GM12874 (cell line): ENCODE measurements around the gene BNIP2.

ENCODE experiments used
- TF ChIP-seq, protein P1 (sequence below): IDR thresholded peaks from 2 replicates; pipeline ENCODE4 v1.5.1; 2011; ENCODE audit warnings: low read depth, mild to moderate bottlenecking, control low read depth, low read length, moderate library complexity; ENCODE audit not compliant: insufficient read depth

Gene BNIP2

DNA sequence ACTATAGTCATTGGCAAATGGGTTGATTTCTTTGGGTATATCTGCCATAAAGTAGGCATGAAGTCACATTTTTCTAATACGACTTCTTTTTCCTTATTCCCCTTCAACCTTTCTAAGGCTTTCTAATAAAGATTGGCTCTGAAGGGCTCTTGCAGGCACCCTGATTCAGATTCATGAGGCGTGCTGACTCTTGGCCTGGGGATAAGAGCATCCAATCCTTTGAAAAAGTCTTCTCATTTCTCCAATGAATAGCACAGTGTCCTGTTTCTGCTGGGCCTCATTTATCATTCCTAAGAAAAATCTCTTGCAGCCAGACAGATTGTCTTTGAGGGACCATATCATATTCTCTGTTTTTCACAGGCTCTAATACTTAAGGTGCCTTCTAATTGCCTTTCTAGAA, 32.3 kb upstream of the BNIP2 start:
- TF ChIP-seq, protein P1, sequence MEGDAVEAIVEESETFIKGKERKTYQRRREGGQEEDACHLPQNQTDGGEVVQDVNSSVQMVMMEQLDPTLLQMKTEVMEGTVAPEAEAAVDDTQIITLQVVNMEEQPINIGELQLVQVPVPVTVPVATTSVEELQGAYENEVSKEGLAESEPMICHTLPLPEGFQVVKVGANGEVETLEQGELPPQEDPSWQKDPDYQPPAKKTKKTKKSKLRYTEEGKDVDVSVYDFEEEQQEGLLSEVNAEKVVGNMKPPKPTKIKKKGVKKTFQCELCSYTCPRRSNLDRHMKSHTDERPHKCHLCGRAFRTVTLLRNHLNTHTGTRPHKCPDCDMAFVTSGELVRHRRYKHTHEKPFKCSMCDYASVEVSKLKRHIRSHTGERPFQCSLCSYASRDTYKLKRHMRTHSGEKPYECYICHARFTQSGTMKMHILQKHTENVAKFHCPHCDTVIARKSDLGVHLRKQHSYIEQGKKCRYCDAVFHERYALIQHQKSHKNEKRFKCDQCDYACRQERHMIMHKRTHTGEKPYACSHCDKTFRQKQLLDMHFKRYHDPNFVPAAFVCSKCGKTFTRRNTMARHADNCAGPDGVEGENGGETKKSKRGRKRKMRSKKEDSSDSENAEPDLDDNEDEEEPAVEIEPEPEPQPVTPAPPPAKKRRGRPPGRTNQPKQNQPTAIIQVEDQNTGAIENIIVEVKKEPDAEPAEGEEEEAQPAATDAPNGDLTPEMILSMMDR = no peak

DNA sequence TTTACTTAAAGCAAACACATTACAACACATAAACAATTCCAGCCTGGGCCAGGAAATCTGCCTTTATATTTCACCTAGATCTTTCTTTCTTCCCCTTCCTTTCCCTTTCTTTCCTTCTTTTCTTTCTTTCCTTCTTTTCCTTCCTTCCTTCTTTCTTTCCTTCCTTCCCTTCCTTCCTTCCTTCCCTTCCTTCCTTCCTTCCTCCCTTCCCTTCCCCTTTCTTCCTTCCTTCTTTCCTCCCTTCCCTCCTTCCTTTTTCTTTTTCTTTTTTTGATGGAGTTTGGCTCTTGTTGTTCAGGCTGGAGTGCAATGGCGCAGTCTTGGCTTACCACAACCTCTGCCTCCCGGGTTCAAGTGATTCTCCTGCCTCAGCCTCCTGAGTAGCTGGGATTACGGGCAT, 24.1 kb upstream of the BNIP2 start:
- TF ChIP-seq, protein P1 = no peak

DNA sequence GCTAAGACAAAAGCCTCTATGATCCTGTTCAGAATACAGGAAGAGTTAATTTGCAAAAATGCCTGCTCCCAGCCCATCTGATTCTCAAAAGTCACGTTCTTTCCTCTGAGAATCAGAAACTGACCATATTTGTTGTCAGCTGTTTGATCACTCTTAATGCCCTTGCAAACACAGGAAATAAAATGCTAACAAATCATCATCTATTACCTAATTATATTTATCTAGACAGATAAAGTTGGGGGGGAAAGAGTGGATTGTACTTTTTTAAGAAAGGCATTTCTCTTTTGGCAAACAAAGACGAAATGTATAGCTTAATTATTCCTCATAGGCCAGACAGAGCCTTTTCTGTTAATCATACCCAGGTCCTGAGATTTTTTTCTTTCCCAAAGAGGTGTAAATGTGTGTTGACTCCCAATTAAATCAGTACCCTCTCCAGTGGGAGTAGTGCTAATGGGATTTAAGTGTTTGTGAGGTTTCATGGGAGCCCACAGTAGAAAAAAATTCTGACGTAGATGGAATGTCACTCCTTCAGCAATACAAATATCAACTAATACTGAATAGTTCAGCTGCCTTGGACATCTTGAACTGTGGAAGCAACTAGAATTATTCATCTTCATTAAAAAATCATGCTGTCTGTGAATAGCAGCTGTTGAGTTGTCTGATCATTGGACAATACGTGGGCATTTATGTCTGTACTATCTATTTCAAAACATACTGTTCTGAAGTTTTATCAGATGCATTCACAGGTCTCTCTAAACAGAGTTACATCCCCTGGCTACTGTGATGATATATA, 22.5 kb upstream of the BNIP2 start:
- TF ChIP-seq, protein P1 = no peak

DNA sequence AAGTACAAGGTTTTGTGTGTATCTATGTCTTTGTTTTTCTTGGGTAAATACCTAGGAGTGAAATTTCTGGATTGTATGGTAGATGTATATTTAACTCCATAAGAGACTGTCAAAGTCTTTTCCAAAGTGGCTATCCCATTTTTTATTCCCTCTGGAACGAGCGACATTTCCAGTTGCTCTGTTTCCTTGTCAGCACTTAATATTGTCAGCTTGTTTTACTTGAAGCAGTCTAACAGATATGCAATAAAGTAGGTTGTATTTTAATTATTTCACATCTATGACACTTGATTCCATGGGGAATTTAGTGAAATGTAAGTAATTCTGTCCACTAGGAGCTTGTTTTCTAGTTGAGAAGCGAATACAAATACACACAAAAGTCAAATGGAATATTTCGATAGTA, 18.5 kb upstream of the BNIP2 start:
- TF ChIP-seq, protein P1 = no peak

DNA sequence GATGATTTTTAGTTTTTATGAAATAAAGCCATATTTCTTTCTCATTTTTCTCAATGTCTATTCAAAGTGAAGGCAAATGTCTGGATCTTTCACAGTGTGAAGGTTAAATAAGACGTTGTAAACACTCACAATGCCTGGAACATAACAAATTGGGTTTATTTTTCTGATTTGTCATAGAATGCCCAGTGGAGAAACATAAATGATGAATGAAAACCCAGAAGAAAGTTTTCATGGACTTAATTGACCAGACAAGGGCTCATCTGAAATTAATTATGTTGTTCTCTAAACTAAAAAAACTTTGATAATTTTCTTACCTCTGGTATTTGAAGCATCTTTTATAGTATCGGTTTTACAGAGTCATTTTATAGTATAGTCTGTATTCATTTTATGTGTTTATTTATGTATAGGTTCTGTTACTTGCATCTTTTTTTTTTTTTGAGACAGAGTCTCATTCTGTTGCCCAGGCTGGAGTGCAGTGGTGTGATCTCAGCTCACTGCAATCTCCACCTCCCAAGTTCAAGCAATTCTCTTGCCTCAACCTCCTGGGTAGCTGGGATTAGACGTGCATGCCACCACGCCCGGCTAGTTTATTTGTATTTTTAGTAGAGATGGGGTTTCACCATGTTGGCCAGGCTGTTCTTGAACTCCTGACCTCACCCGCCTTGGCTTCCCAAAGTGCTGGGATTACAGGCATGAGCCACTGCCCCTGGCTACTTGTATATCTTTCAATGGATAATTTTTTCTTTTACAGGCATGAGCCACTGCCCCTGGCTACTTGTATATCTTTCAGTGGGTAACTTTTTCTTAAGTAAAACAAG, 15.1 kb upstream of the BNIP2 start:
- TF ChIP-seq, protein P1 = no peak

DNA sequence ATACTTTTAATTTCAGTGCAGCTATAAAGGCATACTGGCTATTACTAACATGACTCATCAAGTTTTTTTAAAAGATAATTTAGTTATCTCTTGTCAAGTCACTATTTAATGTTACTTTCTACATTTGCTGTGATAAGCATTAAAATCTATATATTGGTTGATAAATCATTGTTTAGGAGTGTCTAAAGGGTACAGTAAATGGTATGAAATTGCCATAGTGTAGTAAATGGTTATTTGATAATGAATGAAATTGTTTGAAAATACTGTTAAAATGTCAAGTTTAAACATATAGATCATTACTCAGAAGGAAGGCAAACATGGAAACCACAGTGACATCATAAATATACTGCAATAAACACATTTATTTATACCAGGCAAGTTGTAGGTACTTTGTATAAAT, 13.2 kb upstream of the BNIP2 start:
- TF ChIP-seq, protein P1 = no peak

DNA sequence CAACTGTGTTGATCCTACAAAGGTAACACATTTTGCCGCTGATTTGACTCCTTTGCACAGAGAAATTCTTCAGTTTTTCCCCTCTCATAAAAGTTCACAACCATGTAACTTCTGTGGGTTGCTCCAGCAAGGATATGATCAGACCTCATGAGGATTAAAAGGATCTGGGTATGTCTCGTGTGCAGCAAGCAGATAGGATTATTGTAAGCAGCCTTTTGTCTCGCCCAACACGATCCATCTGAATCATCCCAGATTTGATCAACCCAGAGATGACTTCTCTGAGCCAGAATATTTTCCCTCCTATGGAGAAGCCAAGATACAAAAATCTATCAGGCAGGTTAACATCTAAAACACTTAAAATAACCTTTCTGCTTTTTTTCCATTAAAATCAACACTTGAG, 12.8 kb upstream of the BNIP2 start:
- TF ChIP-seq, protein P1 = no peak
